HEK293 (cell line): Measurements from ENCODE around the gene PARP8.

Experiments
- CTCF ChIA-PET: fragments of 350-600 bp; formaldehyde crosslinking; extraction: SDS; loops from one replicate; lab custom pipeline; 2021; ENCODE audit warnings: antibody characterized with exemption; lab: Yijun Ruan, JAX
- POLR2A ChIA-PET: fragments of 300-600 bp; formaldehyde crosslinking; extraction: SDS; loops from one replicate; lab custom pipeline; 2020; ENCODE audit warnings: antibody characterized with exemption, inconsistent platforms; lab: Yijun Ruan, JAX
- H3K27ac ChIP-seq: fragments of 200-500 bp; sonication (Bioruptor generic); 2 replicates; pipeline ENCODE4 v1.5.1; 2014; ENCODE audit warnings: low read depth, low read length, control low read depth, inconsistent platforms; ENCODE audit errors: extremely low read depth
- H3K36me3 ChIP-seq, 2 experiments: fragments of 200-500 bp in 1 of 2; sonication (Bioruptor generic) in 1 of 2; 1 replicate in 1 of 2; 2 replicates in 1 of 2; pipeline ENCODE4 v1.5.1; 2014 to 2017; ENCODE audit warnings: inconsistent platforms in 2 of 2, low read length in 2 of 2; ENCODE audit not compliant: control insufficient read depth in 2 of 2, insufficient read depth in 1 of 2
- H3K4me1 ChIP-seq: fragments of 200-500 bp; sonication (Bioruptor generic); 2 replicates; pipeline ENCODE4 v1.5.1; 2014; ENCODE audit warnings: mild to moderate bottlenecking, low read length, inconsistent platforms; ENCODE audit not compliant: control insufficient read depth, insufficient read depth
- H3K4me3 ChIP-seq: 2 replicates; pipeline ENCODE4 v1.5.1; 2011; ENCODE audit warnings: low read depth, mild to moderate bottlenecking, control low read depth, low read length, moderate library complexity
- H3K9me3 ChIP-seq: fragments of 200-500 bp; sonication (Bioruptor generic); 2 replicates; pipeline ENCODE4 v1.5.1; 2014; ENCODE audit warnings: low read depth, low read length, inconsistent platforms; ENCODE audit not compliant: control insufficient read depth, insufficient read depth
- GLIS2 ChIP-seq: fragments of 450-650 bp; formaldehyde crosslinking; IDR thresholded peaks from 2 replicates; pipeline ENCODE4 v1.5.1; 2016; ENCODE audit warnings: missing biosample characterization, missing genetic modification characterization
- IKZF3 ChIP-seq: fragments of 450-650 bp; IDR thresholded peaks from 2 replicates; pipeline ENCODE4 v1.5.0; 2018; ENCODE audit warnings: missing biosample characterization, mild to moderate bottlenecking, missing genetic modification characterization, moderate library complexity
- KLF16 ChIP-seq: fragments of 450-650 bp; formaldehyde crosslinking; IDR thresholded peaks from 2 replicates; pipeline ENCODE4 v1.5.1; 2017; ENCODE audit warnings: missing biosample characterization, missing genetic modification characterization
- PBX3 ChIP-seq: sonication (generic); formaldehyde crosslinking; IDR thresholded peaks from 2 replicates; pipeline ENCODE4 v1.8.1; 2022; ENCODE audit warnings: mild to moderate bottlenecking, moderate library complexity, missing genetic modification reagents
- REPIN1 ChIP-seq: fragments of 450-650 bp; formaldehyde crosslinking; IDR thresholded peaks from 2 replicates; pipeline ENCODE4 v1.5.1; 2017; ENCODE audit warnings: missing biosample characterization, missing genetic modification characterization, low read depth
- ZBTB1 ChIP-seq: fragments of 450-650 bp; formaldehyde crosslinking; IDR thresholded peaks from 2 replicates; pipeline ENCODE4 v1.5.1; 2016; ENCODE audit warnings: missing biosample characterization, missing genetic modification characterization
- ZBTB21 ChIP-seq: fragments of 450-650 bp; formaldehyde crosslinking; IDR thresholded peaks from 2 replicates; pipeline ENCODE4 v1.5.1; 2017; ENCODE audit warnings: missing biosample characterization, missing genetic modification characterization
- ZEB2 ChIP-seq: fragments of 450-650 bp; formaldehyde crosslinking; IDR thresholded peaks from 2 replicates; pipeline ENCODE4 v1.5.1; 2016; ENCODE audit warnings: missing biosample characterization, missing genetic modification characterization
- ZNF148 ChIP-seq: fragments of 450-650 bp; formaldehyde crosslinking; IDR thresholded peaks from 2 replicates; pipeline ENCODE4 v1.5.0; 2017; ENCODE audit warnings: missing biosample characterization, missing genetic modification characterization, borderline replicate concordance
- ZNF157 ChIP-seq: fragments of 450-650 bp; formaldehyde crosslinking; IDR thresholded peaks from 2 replicates; pipeline ENCODE4 v1.5.1; 2016; ENCODE audit warnings: missing biosample characterization, missing genetic modification characterization
- ZNF280C ChIP-seq: fragments of 450-650 bp; formaldehyde crosslinking; IDR thresholded peaks from 2 replicates; pipeline ENCODE4 v1.5.1; 2016; ENCODE audit warnings: missing biosample characterization, missing genetic modification characterization
- ZNF341 ChIP-seq: fragments of 450-650 bp; formaldehyde crosslinking; IDR thresholded peaks from 2 replicates; pipeline ENCODE4; 2016; ENCODE audit warnings: low read depth, missing biosample characterization, missing genetic modification characterization
- ZNF398 ChIP-seq: fragments of 450-650 bp; formaldehyde crosslinking; IDR thresholded peaks from 2 replicates; pipeline ENCODE4 v1.5.1; 2017; ENCODE audit warnings: missing biosample characterization, missing genetic modification characterization
- ZNF433 ChIP-seq: fragments of 450-650 bp; formaldehyde crosslinking; IDR thresholded peaks from 2 replicates; pipeline ENCODE4 v1.5.1; 2016; ENCODE audit warnings: missing biosample characterization, missing genetic modification characterization, low read depth
- ZNF529 ChIP-seq: fragments of 450-650 bp; formaldehyde crosslinking; IDR thresholded peaks from 2 replicates; pipeline ENCODE4 v1.5.1; 2017; ENCODE audit warnings: missing genetic modification characterization, missing biosample characterization; ENCODE audit not compliant: insufficient replicate concordance
- ZNF544 ChIP-seq: fragments of 450-650 bp; formaldehyde crosslinking; IDR thresholded peaks from 2 replicates; pipeline ENCODE4 v1.5.0; 2017; ENCODE audit warnings: missing biosample characterization, missing genetic modification characterization
- ZNF548 ChIP-seq: fragments of 450-650 bp; formaldehyde crosslinking; IDR thresholded peaks from 2 replicates; pipeline ENCODE4 v1.5.1; 2016; ENCODE audit warnings: missing biosample characterization, missing genetic modification characterization
- ZNF558 ChIP-seq: fragments of 450-650 bp; formaldehyde crosslinking; IDR thresholded peaks from 2 replicates; pipeline ENCODE4 v1.5.1; 2016; ENCODE audit warnings: missing biosample characterization, missing genetic modification characterization
- ZNF596 ChIP-seq: fragments of 450-650 bp; IDR thresholded peaks from 2 replicates; pipeline ENCODE4 v1.5.0; 2018; ENCODE audit warnings: missing biosample characterization, mild to moderate bottlenecking, missing genetic modification characterization, moderate library complexity
- ZNF610 ChIP-seq: fragments of 450-650 bp; formaldehyde crosslinking; IDR thresholded peaks from 2 replicates; pipeline ENCODE4 v1.5.1; 2016; ENCODE audit warnings: missing biosample characterization, missing genetic modification characterization, borderline replicate concordance
- ZNF645 ChIP-seq: fragments of 450-650 bp; formaldehyde crosslinking; IDR thresholded peaks from 2 replicates; pipeline ENCODE4; 2016; ENCODE audit warnings: missing biosample characterization, missing genetic modification characterization
- ZNF677 ChIP-seq: fragments of 450-650 bp; IDR thresholded peaks from 2 replicates; pipeline ENCODE4 v1.5.0; 2018; ENCODE audit warnings: missing biosample characterization, mild to moderate bottlenecking, missing genetic modification characterization, moderate library complexity
- ZNF701 ChIP-seq: fragments of 450-650 bp; formaldehyde crosslinking; IDR thresholded peaks from 2 replicates; pipeline ENCODE4 v1.5.1; 2016; ENCODE audit warnings: missing biosample characterization, missing genetic modification characterization
- ZNF707 ChIP-seq: fragments of 450-650 bp; formaldehyde crosslinking; IDR thresholded peaks from 2 replicates; pipeline ENCODE4 v1.5.1; 2016; ENCODE audit warnings: missing biosample characterization, missing genetic modification characterization
- ZNF830 ChIP-seq: fragments of 450-650 bp; IDR thresholded peaks from 2 replicates; pipeline ENCODE4 v1.5.0; 2018; ENCODE audit warnings: missing biosample characterization, missing genetic modification characterization, low read depth, mild to moderate bottlenecking, moderate library complexity
- ZNF837 ChIP-seq: fragments of 450-650 bp; formaldehyde crosslinking; IDR thresholded peaks from 2 replicates; pipeline ENCODE4 v1.5.1; 2016; ENCODE audit warnings: missing biosample characterization, missing genetic modification characterization

The PARP8 gene

GRCh38 chr5:50814556-50814955, 148.1 kb downstream of the PARP8 start (continued):
- TF ChIP-seq ZNF398 (tag by site-specific recombination), result no peak
- TF ChIP-seq REPIN1 (tag by site-specific recombination), result no peak
- no peak for TF ChIP-seq ZNF548 (tag by site-specific recombination)
- TF ChIP-seq ZBTB1 (tag by site-specific recombination), result no peak
- no peak for TF ChIP-seq ZNF341 (tag by site-specific recombination)
- TF ChIP-seq ZNF596, result no peak
- TF ChIP-seq ZNF433 (tag by site-specific recombination), result no peak
- no peak for TF ChIP-seq ZEB2 (tag by site-specific recombination)

GRCh38 chr5:50822046-50822445, 155.6 kb downstream of the PARP8 start:
- H3K27ac ChIP-seq, result no peak overlapping the region
- H3K36me3 ChIP-seq, result peaks cover 4 to 8% of the 10 kb centered on the region in 2 experiments; a peak in 2 of 3 replicates
- TF ChIP-seq ZNF148 (no peak), ZNF548 (tag by site-specific recombination) (no peak), ZNF645 (tag by site-specific recombination) (no peak), ZNF830 (no peak), ZBTB21 (no peak), PBX3 (CRISPR knock-in tag) (no peak), ZNF610 (tag by site-specific recombination) (no peak)
- TF ChIP-seq, all 188 proteins: peak for 0
- POLR2A ChIA-PET, result no interaction called here
- no peak overlapping the region for H3K4me3 ChIP-seq
- no peaks in the 10 kb centered on the region for H3K9me3 ChIP-seq
- CTCF ChIA-PET, result no interaction called here
- H3K4me1 ChIP-seq, result no peaks in the 10 kb centered on the region

- POLR2A ChIA-PET, result no interaction called here
- CTCF ChIA-PET, result no interaction called here
- Histone ChIP-seq H3K36me3 (peaks cover 6 to 11% of the 10 kb centered on the region in 2 experiments), H3K4me1 (no peaks in the 10 kb centered on the region), H3K9me3 (no peaks in the 10 kb centered on the region), H3K4me3 (no peak overlapping the region), H3K27ac (no peak overlapping the region)
- TF ChIP-seq IKZF3 (tag by site-specific recombination) (no peak), ZNF837 (tag by site-specific recombination) (no peak), ZNF701 (no peak), ZNF157 (tag by site-specific recombination) (no peak), ZNF677 (tag by site-specific recombination) (no peak), ZNF280C (no peak), ZNF544 (tag by site-specific recombination) (no peak), KLF16 (no peak), ZNF529 (tag by site-specific recombination) (no peak), GLIS2 (tag by site-specific recombination) (no peak), ZNF707 (tag by site-specific recombination) (no peak), ZNF558 (no peak)
These were observed 156.3 kb downstream of the PARP8 start for GRCh38 chr5:50822761-50823160.
